CD4-positive, alpha-beta T cell treated with Interferon alpha-2 for 1 hour (primary cell): ENCODE measurements around the gene RNF19B.

Source experiments
- DNase-seq, 2 donors: peaks; one replicate each; pipeline ENCODE4 v3.0.0-alpha.2; 2020 to 2022

Gene RNF19B

DNA sequence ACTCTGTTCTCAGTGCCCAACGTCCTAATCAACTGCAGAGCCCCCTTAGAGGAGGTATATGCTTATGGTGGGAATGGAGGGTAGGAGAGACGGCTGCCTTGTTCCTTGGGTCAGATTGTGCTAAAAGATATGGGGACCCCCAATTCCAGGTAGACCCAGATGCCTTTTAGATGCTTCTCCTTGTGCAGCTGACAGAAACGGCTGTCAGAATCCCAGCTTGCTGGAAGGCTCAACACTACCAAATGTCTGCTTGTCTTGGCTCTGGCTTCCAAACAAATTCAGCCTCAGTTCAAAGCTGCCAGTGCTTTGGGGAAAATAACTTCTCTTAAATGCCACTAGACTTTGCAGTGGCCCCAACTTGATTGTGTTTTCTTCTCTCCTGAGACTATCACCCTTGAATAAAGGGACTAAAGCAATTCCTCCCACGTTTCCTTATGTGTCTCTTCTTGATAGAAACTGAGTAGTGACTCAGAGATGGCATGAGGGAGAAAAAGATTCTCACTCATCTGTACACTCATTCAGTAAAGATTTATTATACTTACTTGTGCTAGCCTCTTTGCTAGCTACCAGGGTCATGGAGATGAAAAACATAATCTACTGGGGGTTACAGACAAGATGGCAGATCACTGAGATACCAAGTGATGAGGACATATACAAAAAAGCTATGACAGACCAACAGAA is 3.4 kb upstream of the RNF19B start:
- no peak for DNase-seq

- DNase-seq = no peak
Observed at GRCh38 chr1:32966900-32967299, 2.3 kb upstream of the RNF19B start.

DNA sequence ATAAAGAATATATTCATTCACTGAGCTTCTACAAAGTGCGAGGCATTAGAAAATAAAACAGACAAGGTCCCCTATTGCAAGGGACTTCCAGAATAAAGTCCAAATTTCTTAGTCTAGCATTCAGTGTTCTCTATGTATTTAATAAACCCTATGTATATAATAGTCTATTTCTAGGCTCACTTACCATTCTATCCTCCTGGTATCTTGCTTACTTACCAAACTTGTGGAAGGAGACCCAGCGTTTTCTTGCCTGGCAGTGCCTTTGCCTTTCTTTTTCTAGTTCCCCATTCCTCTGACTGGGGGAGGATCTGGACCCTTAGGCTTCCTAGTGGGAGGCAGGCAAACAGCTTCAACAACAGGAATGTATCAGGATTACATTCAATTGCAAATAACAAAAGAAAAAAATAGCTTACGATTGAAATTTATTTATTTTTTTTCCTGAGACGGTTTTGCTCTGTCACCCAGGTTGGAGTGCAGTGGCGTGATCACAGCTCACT is 690 bp upstream of the RNF19B start:
- no peak for DNase-seq

DNA sequence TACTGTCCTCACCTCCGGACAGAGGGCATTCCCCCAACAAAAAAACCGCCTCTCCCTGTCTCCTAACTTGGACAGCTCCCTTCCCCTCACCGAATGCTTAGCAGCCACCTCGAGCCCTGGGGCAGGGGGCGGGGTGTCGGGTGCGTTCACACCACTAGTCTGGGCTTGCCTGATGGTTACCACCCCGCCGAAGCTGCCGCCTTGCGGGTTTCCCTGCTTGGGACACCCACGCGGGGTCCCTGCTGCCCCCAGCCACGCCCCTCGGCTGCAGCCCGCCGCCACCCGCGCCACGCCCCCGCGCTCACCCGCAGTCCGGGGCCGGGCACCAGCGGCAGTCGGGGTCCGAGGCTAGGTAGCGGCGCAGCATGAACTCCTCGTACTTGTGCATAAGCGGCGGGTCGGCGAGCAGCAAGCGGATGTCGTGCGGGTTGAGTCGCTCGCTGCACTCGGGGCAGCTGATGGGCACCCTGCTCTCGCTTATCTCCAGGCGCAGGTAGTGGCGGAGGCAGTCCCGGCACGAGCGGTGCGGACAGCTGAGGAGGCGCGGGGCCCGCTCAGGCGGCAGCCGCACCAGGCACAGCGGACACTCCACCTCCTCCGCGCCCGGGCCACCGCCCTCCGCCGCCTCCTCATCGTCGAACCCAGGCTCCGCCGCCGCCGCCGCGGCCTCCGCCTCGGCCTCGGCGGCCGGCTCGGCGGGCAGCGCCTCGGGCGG is 706 bp downstream of the RNF19B start:
- peak; percentile 65 to 73 for DNase-seq

DNA sequence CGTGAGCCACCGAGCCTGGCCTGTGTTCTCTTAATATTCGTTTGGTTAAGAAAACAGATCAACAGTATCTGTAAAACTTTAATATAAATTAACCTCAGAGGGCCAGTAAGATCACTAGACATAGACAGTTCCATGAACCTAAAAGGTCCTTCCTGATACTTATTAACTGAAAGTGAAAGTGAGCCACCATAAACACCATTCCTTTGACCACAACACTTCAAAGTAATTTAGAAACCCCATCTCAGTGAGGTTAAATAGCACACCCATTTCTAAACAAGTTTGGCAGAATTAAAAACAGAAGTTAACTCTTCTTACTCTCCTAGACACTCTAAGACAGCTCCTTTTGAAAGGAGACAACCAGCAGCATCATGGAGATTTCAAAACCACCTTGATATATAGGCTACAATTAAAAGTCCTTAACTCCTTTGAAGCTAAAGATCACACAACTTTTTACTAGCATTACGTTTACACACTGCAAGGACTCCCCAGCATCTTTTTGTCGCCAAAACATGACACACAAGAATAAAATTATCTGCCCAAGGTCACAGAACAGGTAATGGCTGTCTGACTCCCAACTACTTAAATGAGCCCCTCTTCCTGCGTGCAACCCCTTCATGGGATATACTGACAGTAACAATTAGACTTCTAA is 2.2 kb downstream of the RNF19B start:
- DNase-seq = peak in 1 of 2 donors; percentile 65

DNA sequence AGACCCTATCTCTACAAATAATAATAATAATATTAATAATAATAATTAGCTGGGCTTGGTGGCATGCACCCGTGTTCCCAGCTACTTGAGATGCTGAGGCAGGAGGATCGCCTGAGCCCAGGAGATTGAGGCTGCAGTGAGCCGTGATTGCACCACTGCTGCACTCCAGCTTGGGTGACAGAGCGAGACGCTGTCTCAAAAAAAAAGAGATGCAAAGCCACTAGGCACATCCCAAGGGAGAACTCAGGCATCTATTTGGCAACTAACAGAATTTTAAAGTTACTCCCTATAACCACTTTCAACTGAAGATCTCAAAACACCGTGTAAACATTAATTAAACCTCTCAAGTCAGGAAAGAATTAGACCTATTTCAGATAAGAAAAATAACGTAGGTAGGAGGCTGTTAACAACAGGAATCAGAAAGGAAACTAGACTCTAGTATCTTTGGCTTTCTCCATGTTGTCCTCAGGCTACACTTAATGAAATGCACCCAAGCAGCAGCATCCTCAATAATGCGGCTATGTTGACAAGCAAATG is 3.7 kb downstream of the RNF19B start:
- DNase-seq = no peak

DNA sequence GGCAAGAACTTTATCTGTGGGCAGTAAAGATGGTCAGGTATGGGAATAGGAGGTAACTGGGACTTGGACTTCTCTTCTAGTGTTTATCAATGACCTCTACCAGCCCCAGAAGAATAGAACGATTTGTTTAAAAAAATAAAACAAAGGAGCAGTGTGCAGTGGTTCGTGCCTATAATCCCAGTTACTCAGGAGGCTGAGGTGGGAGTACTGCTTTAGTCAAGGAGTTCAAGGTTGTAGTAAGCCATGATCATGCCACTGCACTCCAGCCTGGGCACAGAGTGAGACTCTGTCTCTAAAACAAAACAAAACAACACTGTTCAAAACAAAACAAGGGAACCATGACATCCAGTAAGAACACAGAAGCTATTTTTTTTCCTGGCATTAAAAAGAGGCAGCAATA is 4.3 kb downstream of the RNF19B start:
- no peak for DNase-seq

- DNase-seq = no peak
Observed at GRCh38 chr1:32958827-32959226, 5.8 kb downstream of the RNF19B start.

DNA sequence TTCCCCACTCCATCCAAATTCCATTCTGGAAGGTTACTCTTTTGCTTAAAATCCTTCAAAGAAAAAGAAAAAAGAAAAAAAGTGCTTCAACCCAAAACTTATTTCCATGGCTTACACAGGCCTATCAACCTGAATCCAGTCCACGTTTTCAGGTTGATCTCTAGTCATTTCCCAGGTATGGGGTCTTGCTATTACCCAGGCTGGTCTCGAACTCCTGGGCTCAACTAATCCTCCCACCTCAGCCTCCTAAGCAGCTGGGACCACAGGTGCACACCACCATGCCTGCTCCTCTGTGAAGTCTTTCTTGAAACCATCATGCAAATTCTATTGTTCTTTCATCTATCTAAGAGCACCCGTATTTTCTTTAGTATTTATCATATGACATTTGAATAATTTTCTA is 7.6 kb downstream of the RNF19B start:
- DNase-seq = no peak

GRCh38 chr1:32954168-32954567 is 10.4 kb downstream of the RNF19B start:
- DNase-seq = no peak

GRCh38 chr1:32953495-32953894 is 11.1 kb downstream of the RNF19B start:
- no peak for DNase-seq

GRCh38 chr1:32949519-32949918 is 15.1 kb downstream of the RNF19B start:
- DNase-seq = no peak

- no peak for DNase-seq
Observed at GRCh38 chr1:32948905-32949304, 15.7 kb downstream of the RNF19B start.

GRCh38 chr1:32948390-32948722 is 16.3 kb downstream of the RNF19B start:
- DNase-seq = no peak

DNA sequence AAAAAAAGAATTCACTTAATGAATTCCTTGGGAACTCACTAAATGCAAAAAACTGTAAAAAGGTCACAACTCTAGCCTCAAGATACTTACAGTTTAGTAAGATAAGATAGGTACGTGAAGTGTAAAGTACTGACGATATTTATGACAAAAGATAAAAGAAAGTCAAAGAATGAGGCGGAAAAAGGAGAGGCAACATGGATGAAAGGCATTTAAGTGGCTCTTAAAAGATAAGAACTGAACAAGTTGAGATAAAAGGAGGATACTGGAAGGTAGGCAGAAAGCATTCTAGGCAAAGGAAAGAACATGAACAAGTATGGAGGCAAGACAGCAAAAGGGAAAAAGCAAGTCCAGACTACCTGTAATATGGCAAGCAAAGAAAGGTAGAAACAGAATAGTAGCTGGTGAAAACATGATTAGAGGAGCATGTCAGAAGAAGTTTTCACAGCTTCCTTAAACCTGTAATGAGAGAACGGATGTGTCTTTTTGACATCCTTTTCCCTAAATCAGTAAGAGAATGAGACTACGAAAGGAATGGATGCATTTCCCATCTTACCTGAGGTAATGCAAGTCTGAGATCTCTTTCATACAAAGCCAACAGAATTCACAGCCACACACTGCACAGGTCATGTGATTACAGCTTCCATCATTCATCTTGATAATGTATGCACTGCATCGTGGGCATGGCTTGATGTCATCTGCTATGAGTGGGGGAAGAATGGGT is 16.8 kb downstream of the RNF19B start:
- no peak for DNase-seq

DNA sequence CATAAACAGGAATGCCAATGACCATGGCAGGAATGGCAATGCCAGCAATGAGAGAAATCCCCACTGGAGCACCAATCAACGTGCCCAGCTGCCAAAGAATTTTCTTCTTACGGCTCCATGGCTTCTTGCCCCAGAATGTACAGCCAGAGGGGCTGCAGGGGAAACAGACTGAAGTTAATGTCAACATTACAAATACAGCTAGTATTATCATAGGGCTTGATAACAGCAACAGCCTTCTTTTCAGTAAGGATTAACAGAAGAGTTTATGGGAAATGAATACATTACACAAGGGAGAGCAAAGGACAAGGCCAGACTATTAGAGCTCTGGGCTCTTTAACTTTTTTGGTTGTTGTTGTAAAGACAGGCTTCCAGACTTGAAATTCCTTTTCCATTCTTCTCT is 18.2 kb downstream of the RNF19B start:
- DNase-seq = no peak

DNA sequence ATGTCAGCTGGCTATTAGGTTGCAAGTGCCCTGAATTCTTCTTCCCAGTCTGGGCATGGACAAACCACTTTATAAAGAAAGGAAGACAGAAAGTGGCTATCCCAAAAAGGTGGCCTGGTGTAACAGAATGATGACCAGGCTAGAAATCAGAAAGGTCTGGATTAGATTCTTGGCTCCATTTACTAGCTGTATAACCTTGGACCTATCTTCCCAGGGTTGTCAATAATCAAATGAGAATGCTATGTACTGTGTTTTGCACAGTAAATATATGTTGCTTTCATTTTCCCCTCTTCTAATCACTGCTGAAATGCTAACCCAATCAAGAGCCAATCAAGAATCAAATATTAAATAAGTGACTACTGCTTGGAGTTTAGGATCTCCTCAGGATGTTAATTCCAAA is 20.4 kb downstream of the RNF19B start:
- DNase-seq = no peak

- peak in 1 of 2 donors; percentile 32 for DNase-seq
Observed at GRCh38 chr1:32939655-32940371, 24.8 kb downstream of the RNF19B start.

DNA sequence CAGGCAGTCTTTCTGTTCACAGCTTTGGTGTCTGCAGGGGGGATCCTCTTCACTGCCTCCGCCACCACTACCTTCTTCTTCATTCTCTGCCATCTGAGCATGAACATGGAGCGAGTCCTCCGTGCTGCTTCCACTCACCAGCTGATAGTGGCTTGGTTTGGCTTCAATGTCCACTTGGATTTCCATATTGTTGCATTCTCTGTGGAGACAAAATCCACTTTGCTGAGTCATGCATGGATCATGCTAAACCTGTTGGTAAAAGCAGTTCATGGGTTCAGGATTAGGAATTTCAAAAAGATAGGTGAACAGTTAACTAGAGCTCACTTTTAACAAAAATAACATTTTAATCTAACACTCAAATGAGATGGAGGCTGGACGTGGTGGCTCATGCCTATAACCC is 27.5 kb downstream of the RNF19B start:
- DNase-seq = no peak

DNA sequence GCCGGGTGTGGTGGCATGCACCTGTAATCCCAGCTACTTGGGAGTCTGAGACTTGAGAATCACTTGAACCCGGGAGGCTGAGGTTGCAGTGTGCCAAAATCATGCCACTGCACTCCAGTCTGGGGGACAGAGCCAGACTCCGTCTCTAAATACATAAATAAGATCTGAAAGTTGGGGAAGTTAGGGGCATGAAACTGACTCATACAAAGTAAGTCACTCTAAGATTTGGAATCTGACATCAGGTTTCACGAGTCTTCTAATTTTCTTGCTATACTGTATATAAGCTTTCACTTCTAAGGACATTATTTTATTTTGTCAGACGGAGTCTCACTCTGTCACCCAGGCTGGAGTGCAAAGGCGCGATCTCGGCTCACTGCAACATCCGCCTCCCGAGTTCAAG is 30.1 kb downstream of the RNF19B start:
- no peak for DNase-seq

DNA sequence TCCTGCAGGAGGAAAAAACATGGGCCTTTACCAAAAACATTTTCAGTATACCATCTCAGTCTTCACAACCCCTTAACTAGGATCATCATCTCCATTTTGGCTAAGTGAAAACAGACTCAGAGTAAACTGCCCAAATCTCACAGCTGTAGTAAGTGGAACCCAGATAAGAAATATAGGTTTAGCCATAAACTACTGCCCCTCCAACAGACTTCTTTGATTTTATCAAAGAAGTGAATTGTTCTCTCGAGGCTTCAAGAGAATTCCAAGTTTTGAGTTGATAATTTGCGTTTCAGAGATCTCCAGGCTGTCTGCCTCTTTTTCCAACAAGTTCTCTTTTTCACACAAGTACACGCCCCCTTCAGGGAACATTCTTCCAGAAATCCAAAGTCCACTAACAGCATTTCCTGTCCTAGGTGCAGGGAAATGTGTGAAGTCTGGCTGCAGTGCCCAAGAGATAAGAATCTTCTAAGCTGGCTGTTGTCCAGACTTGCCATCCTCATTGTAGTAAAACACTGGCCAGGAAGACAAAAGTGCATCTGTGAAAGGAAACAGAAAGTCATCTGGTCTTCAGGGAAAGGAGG is 30.8 kb downstream of the RNF19B start:
- DNase-seq = no peak

GRCh38 chr1:32931760-32932159 is 32.8 kb downstream of the RNF19B start:
- no peak for DNase-seq
